Measurements from ENCODE around the gene C12orf57. TPM values are rescaled to one million over a fixed set of nuclear protein-coding genes. Genes with fewer than 3 reads are reported as not detected.

The C12orf57 gene
- polyA plus RNA-seq, 1 donor from 2014 or later = 500 TPM

DNA sequence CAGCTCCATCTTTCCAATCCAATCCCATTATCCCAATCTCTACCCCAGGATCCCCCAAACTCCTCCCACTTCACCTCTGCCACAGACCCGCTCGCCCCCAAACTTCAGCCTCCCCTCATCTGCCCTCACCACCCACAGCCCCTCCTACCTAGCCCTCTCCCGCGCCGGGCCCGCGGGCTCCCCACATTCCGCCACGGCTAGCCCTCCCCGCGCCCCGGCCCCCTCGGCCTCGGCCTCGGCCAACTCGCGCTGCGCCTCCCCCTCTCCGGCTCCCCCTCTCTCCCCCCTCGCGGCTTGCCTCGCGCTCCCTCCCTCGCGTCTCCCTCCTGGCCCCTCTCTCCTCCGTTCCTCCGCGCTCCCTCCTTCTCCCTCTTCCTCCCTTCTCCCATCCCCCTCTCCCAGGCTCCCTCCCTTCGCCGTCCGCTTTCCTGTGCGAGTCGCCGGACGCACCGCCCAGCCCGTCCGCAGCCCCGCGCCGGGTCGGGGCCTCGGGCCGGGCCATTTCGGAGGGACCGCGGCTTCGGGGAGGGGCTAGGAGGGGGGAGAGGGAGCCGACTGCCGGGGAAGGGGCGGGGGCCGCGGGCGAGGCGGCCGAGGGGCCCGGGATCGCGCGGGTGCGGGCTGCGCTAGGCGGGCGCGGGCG lies 16.3 kb upstream of the C12orf57 start, which contains the start of gene ATN1 (continued):
- TF ChIP-seq MXI1 (conservative IDR thresholded peaks at IDR 0.05; ENCODE audit: poor library complexity, severe bottlenecking) (peak; percentile 28), EZH2 (IDR thresholded peaks at IDR 0.05; ENCODE audit: borderline replicate concordance, insufficient read depth, low read length, poor library complexity, severe bottlenecking) (no peak)

DNA sequence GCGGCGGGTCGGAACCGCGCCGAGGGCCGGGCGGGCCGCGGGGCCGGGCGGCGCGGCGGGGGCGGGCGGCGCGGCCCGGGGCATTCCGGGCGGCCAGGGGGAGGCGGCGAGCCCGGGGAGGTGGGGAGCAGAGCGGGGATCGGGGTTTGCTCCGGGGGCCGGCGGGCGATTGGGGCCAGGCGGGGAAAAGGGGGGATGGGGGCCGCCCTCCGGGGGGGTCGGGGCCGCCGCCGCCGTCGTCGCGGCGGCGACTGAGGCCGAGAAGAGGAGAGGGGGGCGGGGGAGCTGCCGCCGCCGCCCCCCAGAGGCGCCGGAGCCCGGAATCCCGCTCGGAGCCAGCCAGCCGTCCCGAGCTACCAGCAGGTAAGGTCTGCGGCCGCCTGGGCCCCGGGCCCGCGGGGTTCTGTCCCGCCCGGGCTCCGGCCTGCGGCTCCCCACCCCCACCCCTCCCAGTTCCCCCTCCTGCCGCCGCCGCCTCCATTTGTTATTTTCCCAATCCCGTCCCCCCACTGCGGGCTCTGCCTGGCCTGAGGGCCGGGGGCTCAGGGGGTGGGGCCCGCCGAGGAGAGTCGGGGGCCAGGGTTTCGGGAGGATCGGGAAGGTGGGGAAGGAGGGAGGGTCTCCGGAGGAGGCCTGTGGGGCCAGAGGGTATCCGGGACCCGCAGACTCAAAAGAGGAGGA lies 15.7 kb upstream of the C12orf57 start:
- H3K79me2 ChIP-seq (replicated peaks; ENCODE audit: insufficient read depth, low read length) = peaks cover 41% of the 10 kb centered on the region
- peaks cover 4% of the 10 kb centered on the region for H4K20me1 ChIP-seq (ENCODE audit: insufficient read depth)
- H3K4me3 ChIP-seq (ENCODE audit: low read length) = peak overlapping the region; percentile 77
- H3K4me2 ChIP-seq (ENCODE audit: low read length) = peak overlapping the region; percentile 97
- no peaks in the 10 kb centered on the region for H3K36me3 ChIP-seq (ENCODE audit: insufficient read depth, low read length)
- TF ChIP-seq, protein P1, sequence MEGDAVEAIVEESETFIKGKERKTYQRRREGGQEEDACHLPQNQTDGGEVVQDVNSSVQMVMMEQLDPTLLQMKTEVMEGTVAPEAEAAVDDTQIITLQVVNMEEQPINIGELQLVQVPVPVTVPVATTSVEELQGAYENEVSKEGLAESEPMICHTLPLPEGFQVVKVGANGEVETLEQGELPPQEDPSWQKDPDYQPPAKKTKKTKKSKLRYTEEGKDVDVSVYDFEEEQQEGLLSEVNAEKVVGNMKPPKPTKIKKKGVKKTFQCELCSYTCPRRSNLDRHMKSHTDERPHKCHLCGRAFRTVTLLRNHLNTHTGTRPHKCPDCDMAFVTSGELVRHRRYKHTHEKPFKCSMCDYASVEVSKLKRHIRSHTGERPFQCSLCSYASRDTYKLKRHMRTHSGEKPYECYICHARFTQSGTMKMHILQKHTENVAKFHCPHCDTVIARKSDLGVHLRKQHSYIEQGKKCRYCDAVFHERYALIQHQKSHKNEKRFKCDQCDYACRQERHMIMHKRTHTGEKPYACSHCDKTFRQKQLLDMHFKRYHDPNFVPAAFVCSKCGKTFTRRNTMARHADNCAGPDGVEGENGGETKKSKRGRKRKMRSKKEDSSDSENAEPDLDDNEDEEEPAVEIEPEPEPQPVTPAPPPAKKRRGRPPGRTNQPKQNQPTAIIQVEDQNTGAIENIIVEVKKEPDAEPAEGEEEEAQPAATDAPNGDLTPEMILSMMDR (IDR thresholded peaks at IDR 0.05; ENCODE audit: poor library complexity, severe bottlenecking) = no peak
- no peak for TF ChIP-seq SMC3 (conservative IDR thresholded peaks at IDR 0.05; ENCODE audit: poor library complexity)
- H3F3A ChIP-seq (ENCODE audit: insufficient read depth, low read length, poor library complexity, severe bottlenecking) = peaks cover 8% of the 10 kb centered on the region
- no peaks in the 10 kb centered on the region for H3K27me3 ChIP-seq (ENCODE audit: insufficient read depth, low read depth, low read length)
- peak overlapping the region; percentile 54 for H2AFZ ChIP-seq (ENCODE audit: low read depth, low read length)
- no peaks in the 10 kb centered on the region for H3K9me3 ChIP-seq (ENCODE audit: low read length)
- peak overlapping the region; percentile 86 for H3K27ac ChIP-seq (ENCODE audit: low read length)
- no peaks in the 10 kb centered on the region for H3K9me2 ChIP-seq (ENCODE audit: insufficient read depth, low read length)
- H3K9ac ChIP-seq (ENCODE audit: low read length) = peak overlapping the region; percentile 98

DNA sequence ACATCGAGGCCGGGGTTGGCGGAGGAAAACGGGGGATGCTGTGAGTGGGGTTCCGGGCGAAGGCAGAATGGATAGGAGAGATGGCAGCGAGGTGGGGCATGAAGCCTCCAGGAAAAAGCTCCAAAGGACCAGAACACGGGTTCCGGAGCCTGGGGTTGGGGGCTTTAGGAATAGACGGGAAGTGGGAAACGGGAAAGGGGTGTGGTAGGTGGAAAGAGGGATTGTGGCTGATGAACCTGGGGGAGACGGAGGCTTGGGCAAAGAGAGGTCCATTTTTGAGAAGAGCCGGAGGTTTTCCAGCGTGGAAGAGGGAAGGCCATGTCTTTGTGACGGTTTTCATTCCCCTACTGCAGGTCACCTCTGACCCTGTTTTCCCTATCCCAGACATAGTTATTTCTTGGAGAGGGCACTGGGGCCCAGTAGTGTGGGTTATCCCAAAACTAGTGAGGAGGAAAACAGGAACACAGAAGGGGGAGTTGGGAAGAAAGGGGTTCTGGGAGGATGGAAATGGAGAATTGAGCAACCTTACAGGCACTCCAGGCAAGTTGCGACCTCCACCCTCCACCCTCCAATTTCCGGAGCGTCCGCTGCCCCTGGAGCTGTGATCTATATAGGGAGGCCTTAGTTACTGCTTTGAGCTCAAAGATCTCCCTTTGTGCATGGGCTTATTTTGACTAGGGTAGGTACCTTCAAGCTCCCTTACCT lies 15.0 kb upstream of the C12orf57 start:
- Histone ChIP-seq H3K27me3 (ENCODE audit: insufficient read depth, low read depth, low read length) (no peaks in the 10 kb centered on the region), H3K36me3 (ENCODE audit: insufficient read depth, low read length) (peaks cover under 1% of the 10 kb centered on the region), H3K27ac (ENCODE audit: low read length) (peak overlapping the region; percentile 86), H3K9ac (ENCODE audit: low read length) (peak overlapping the region; percentile 98), H4K20me1 (ENCODE audit: insufficient read depth) (peaks cover 10% of the 10 kb centered on the region), H3F3A (ENCODE audit: insufficient read depth, low read length, poor library complexity, severe bottlenecking) (peaks cover 8% of the 10 kb centered on the region), H3K4me2 (ENCODE audit: low read length) (peak overlapping the region; percentile 97), H3K4me3 (ENCODE audit: low read length) (peak overlapping the region; percentile 77), H2AFZ (ENCODE audit: low read depth, low read length) (peak overlapping the region; percentile 54), H3K79me2 (replicated peaks; ENCODE audit: insufficient read depth, low read length) (peaks cover 47% of the 10 kb centered on the region), H3K9me2 (ENCODE audit: insufficient read depth, low read length) (no peaks in the 10 kb centered on the region), H3K9me3 (ENCODE audit: low read length) (no peaks in the 10 kb centered on the region)
- TF ChIP-seq MXI1 (conservative IDR thresholded peaks at IDR 0.05; ENCODE audit: poor library complexity, severe bottlenecking) (peak; percentile 35), TAF1 (IDR thresholded peaks at IDR 0.05; ENCODE audit: low read depth) (peak; percentile 29), POLR2AphosphoS5 (IDR thresholded peaks at IDR 0.05) (no peak)
